Fibroblast of lung (primary cell): Measurements from ENCODE around the gene MMUT. TPM values are rescaled to one million over a fixed set of nuclear protein-coding genes. Genes with fewer than 3 reads are reported as not detected.

Experiments
- DNase-seq, 2 donors: peaks; one replicate each; pipeline versions ENCODE4 v3.0.0 to v3.0.0-alpha.2; 2010; ENCODE audit warnings: low read depth in 2 of 2
- H2AFZ ChIP-seq: 2 replicates; pipeline ENCODE4 v1.5.1; 2012; ENCODE audit warnings: low read length, control low read depth, inconsistent platforms
- H3K27ac ChIP-seq: 2 replicates; pipeline ENCODE4 v1.5.1; 2011; ENCODE audit warnings: low read length, control low read depth; ENCODE audit not compliant: insufficient read depth
- H3K27me3 ChIP-seq: 2 replicates; pipeline ENCODE4 v1.5.1; 2011; ENCODE audit warnings: mild to moderate bottlenecking, low read length; ENCODE audit not compliant: control insufficient read depth, insufficient read depth
- H3K36me3 ChIP-seq: 2 replicates; pipeline ENCODE4 v1.5.1; 2011; ENCODE audit warnings: low read length; ENCODE audit not compliant: control insufficient read depth, insufficient read depth
- H3K4me1 ChIP-seq: 2 replicates; pipeline ENCODE4 v1.5.1; 2011; ENCODE audit warnings: low read length; ENCODE audit not compliant: control insufficient read depth, insufficient read depth; ENCODE audit errors: extremely low read depth
- H3K4me2 ChIP-seq: 2 replicates; pipeline ENCODE4 v1.5.1; 2011; ENCODE audit warnings: low read length, control low read depth; ENCODE audit not compliant: insufficient read depth; ENCODE audit errors: extremely low read depth
- H3K4me3 ChIP-seq, 4 experiments: fragments of 200-600 bp in 1 of 4; sonication (generic) in 1 of 4; replicated peaks in 1 of 4; 2 replicates each; pipeline ENCODE4 v1.5.1; 2011 to 2016; ENCODE audit warnings: low read length in 4 of 4, low read depth in 3 of 4, mild to moderate bottlenecking in 3 of 4, control low read depth in 2 of 4, inconsistent platforms in 1 of 4, mixed read lengths in 1 of 4; ENCODE audit not compliant: insufficient read depth in 1 of 4; ENCODE audit errors: control extremely low read depth in 1 of 4
- H3K79me2 ChIP-seq: 2 replicates; pipeline ENCODE4 v1.5.1; 2012; ENCODE audit warnings: mild to moderate bottlenecking, low read length, inconsistent platforms; ENCODE audit not compliant: control insufficient read depth, insufficient read depth
- H3K9ac ChIP-seq: 2 replicates; pipeline ENCODE4 v1.5.1; 2011; ENCODE audit warnings: mild to moderate bottlenecking, low read length, control low read depth; ENCODE audit not compliant: insufficient read depth
- H3K9me3 ChIP-seq: 2 replicates; pipeline ENCODE4 v1.5.1; 2012; ENCODE audit warnings: low read depth, low read length; ENCODE audit not compliant: control insufficient read depth, insufficient read depth
- H4K20me1 ChIP-seq: 2 replicates; pipeline ENCODE4 v1.5.1; 2011; ENCODE audit warnings: low read length; ENCODE audit not compliant: control insufficient read depth, insufficient read depth; ENCODE audit errors: extremely low read depth
- CTCF ChIP-seq, 2 donors: IDR thresholded peaks in 1 of 2; conservative IDR thresholded peaks in 1 of 2; 1 replicate in 1 of 2; 2 replicates in 1 of 2; pipeline ENCODE4 v1.5.1; 2011 to 2012; ENCODE audit warnings: low read length in 2 of 2, control low read depth in 1 of 2, inconsistent platforms in 1 of 2, low read depth in 1 of 2, mild to moderate bottlenecking in 1 of 2
- EZH2 ChIP-seq: IDR thresholded peaks from 2 replicates; pipeline ENCODE4 v1.5.1; 2012; ENCODE audit warnings: low read length, control low read depth, mild to moderate bottlenecking; ENCODE audit errors: missing control alignments
- polyA plus RNA-seq, 2 donors: library from polyadenylated mRNA; depleted of rRNA in 1 of 2; stranded (reverse) in 1 of 2; unstranded in 1 of 2; fragments of >200 nt; gene quantifications; 2 replicates each; pipeline ENCODE4 v1.2.1, GENCODE V29; 2011 to 2012; ENCODE audit warnings: missing spikeins in 1 of 2
- total RNA-seq: library from RNA; depleted of rRNA; stranded (reverse); fragments of >200 nt; gene quantifications from 2 replicates; pipeline ENCODE4 v1.2.1, GENCODE V29; 2014

The MMUT gene
- total and polyA plus RNA-seq, 2 donors (not counting 1 experiment from before 2014, with no cell fraction given) = 20.8 to 28.0 TPM

GRCh38 chr6:49423817-49424216 lies 39.2 kb downstream of the MMUT start:
- DNase-seq = peak in 1 of 2 donors; percentile 24
- H3K4me1 ChIP-seq = no peaks in the 10 kb centered on the region

GRCh38 chr6:49416195-49416594 lies 46.9 kb downstream of the MMUT start:
- H3K36me3 ChIP-seq = no peaks in the 10 kb centered on the region
- no peaks in the 10 kb centered on the region for H4K20me1 ChIP-seq
- no peak overlapping the region for H3K9ac ChIP-seq
- H3K27me3 ChIP-seq = no peaks in the 10 kb centered on the region
- no peaks in the 10 kb centered on the region for H3K9me3 ChIP-seq
- H3K4me3 ChIP-seq = no peak overlapping the region
- no peak overlapping the region for H3K4me2 ChIP-seq
- no peak overlapping the region for H3K27ac ChIP-seq
- DNase-seq = no peak
- H2AFZ ChIP-seq = no peak overlapping the region
- H3K79me2 ChIP-seq = no peaks in the 10 kb centered on the region
- no peak for TF ChIP-seq EZH2
- TF ChIP-seq CTCF (conservative IDR thresholded peaks at IDR 0.05 in 1 of 2, IDR thresholded peaks at IDR 0.05 in 1 of 2; ENCODE audit: low read depth in 1 of 2, low read length in 2 of 2) = no peak
- H3K4me1 ChIP-seq = no peaks in the 10 kb centered on the region

More at GRCh38 chr6:49423817-49424216, 39.2 kb downstream of the MMUT start:
- Histone ChIP-seq H3K9ac (no peak overlapping the region), H3K9me3 (no peaks in the 10 kb centered on the region), H2AFZ (no peak overlapping the region), H4K20me1 (no peaks in the 10 kb centered on the region), H3K27me3 (no peaks in the 10 kb centered on the region), H3K36me3 (no peaks in the 10 kb centered on the region), H3K79me2 (no peaks in the 10 kb centered on the region), H3K27ac (no peak overlapping the region), H3K4me3 (no peak overlapping the region), H3K4me2 (no peak overlapping the region)
- TF ChIP-seq CTCF (conservative IDR thresholded peaks at IDR 0.05 in 1 of 2, IDR thresholded peaks at IDR 0.05 in 1 of 2; ENCODE audit: low read depth in 1 of 2, low read length in 2 of 2) (no peak), EZH2 (no peak)

- DNase-seq = peak in 1 of 2 donors; percentile 3
- Histone ChIP-seq H2AFZ (no peak overlapping the region), H4K20me1 (no peaks in the 10 kb centered on the region), H3K9ac (no peak overlapping the region), H3K36me3 (no peaks in the 10 kb centered on the region), H3K4me3 (no peak overlapping the region), H3K79me2 (no peaks in the 10 kb centered on the region), H3K27me3 (no peaks in the 10 kb centered on the region), H3K4me2 (no peak overlapping the region), H3K4me1 (no peaks in the 10 kb centered on the region), H3K9me3 (no peaks in the 10 kb centered on the region), H3K27ac (no peak overlapping the region)
- TF ChIP-seq CTCF (conservative IDR thresholded peaks at IDR 0.05 in 1 of 2, IDR thresholded peaks at IDR 0.05 in 1 of 2; ENCODE audit: low read depth in 1 of 2, low read length in 2 of 2) = no peak
- TF ChIP-seq EZH2 = no peak
These were observed 47.7 kb downstream of the MMUT start for GRCh38 chr6:49415358-49415757.
